GM19351 (cell line): ENCODE measurements around the gene TBL1X.

ENCODE experiments used
- ATAC-seq: cut with Tn5 transposase; IDR thresholded peaks from one replicate; pipeline ENCODE4 v1.9.1; 2021; ENCODE audit warnings: mild to moderate bottlenecking, moderate library complexity; ENCODE audit not compliant: unreplicated experiment

The TBL1X gene

DNA sequence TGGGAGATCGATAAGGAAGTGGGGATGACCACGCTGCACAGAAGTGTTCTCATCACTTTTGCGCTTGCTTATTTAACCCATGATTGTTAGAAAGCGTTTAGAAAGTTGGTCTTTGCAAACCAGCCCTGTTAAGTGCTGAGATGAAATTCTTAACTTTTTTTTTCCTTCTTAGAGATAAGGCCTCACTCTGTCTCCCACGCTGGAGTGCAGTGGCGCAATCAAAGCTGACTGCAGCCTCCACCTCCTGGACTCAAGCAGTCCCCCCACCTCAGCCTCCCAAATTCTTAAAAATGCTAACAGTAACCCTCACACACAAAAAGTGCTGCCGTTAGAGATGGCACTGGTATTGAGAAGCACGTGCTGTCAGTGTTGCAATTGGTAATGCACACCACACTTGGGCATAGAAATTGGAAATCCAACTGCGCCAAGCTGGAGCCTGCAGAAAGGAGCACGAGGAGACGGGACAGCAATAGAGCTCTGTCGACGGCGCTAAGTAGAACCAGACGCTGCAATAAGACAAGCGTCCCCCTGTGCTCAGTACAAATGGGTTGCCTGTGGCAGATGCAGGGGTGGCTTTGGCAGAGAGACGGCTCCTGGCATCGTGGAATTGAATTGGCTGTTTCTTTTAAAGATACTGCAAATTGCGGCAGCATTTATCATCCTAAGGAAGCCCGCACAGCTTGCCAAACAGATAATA lies 113.4 kb downstream of the TBL1X start:
- ATAC-seq = no peak

GRCh38 chrX:9581771-9582385 lies 117.0 kb downstream of the TBL1X start:
- no peak for ATAC-seq

GRCh38 chrX:9582956-9583355 lies 118.1 kb downstream of the TBL1X start:
- ATAC-seq = no peak

DNA sequence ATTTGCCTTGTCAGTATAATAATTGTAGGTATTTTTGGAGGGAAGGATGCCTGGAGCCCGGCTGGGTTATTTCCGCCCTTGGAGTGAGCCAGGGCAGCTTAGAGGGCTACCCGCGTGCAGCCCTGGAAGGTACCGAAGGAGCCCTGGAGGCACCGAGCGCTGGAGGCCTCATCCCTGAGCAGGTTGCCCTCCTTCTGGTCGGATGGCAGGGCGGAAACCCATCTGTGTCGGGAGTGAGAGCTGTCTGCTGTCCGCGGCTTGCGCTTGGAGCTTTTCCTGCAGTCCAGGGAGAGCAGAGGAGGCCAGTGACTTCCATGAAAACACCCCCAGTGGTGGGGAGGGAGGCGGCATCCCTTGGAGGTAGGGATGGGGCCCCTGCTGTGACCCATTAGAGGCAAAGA lies 122.1 kb downstream of the TBL1X start:
- ATAC-seq = no peak

DNA sequence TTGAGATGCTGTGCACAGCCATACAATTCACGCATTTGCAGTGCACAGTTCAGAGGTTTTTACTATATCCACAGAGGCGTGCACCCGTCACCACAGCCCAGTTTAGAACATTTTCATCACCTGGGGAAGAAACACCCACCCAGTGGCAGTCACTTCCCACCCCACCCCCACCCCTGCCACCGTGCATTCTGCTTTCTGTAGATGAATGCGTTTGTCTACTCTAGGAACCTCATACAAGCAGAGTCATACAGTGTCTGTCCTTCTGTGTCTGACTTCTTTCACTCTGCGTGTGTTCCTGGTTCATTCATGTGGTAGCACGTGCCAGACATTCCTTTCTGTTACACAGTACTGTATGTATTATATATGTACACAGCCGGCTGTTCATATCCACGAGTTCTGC lies 122.8 kb downstream of the TBL1X start:
- no peak for ATAC-seq

DNA sequence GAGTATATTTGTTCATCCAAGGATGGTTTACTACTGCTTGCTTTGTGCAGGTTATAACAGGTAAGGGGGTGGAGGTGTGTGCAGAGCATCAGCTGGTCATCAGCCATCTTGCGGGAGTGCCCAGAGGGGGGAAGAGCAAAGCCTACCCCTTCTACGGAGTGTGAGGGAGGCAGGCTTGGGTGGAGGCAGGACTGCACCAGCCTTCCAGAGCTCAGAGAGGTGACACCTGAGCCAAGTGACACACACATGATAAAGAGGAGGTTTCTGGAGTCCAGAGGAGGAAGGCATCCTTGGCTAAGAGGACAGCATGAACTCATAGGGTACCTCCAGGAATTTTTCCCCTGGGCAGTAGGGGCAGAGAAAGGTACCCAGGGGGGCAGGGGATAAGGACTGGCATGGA lies 126.6 kb downstream of the TBL1X start:
- no peak for ATAC-seq

GRCh38 chrX:9593756-9594155 lies 128.9 kb downstream of the TBL1X start:
- no peak for ATAC-seq

GRCh38 chrX:9595174-9595573 lies 130.3 kb downstream of the TBL1X start:
- ATAC-seq = no peak

- ATAC-seq = no peak
Measured at GRCh38 chrX:9596837-9597236, 132.0 kb downstream of the TBL1X start.

DNA sequence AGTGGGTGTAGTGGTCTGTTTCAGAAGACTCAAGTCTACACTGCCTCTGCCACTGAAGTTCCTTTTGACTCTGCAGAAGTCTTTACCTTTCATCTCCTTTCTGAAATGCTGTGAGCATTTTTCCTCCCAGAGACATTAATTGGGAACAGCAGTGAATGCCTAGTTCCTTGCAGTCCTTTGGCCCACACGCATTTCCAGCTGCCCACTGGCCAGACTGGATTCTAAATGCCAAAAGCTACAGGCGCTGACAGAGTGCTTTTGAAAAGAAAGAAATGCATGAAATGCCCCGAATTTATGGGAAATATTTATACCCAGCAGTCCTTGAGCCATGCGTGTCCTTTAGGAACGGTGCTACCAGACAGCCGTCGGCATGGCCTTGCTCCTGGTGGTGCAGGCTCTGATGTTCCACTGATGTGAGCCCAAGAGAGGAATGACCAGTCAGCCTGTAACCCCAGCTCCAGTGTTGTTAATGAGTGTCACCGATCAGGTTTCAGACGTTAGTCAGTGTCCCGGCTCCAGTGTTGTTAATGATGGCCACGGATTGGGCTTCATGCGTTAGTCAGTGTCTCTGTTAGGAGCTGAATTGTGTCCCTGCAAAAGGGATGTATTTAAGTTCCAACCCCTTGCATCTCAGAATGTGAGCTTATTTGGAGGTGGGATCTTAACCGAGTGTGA lies 132.6 kb downstream of the TBL1X start:
- no peak for ATAC-seq

DNA sequence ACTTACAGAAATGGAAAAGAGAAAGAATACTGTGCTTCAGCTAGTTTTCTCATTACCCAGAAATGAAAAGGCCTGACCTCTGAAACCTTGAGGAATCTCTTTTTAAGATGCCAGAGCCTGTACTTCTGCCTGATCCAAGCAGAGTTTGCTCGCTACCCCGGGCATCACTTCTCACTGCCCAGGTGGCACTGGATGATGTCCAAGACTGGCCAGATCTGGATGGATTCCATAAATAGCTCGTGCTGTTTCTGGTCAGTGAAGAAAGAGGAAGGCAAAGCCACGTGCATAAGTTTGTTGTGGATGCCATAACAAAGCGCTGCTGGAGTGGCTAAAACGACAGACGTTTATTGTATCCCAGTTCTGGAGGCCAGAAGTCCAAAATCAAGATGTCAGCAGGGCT lies 133.5 kb downstream of the TBL1X start:
- no peak for ATAC-seq

DNA sequence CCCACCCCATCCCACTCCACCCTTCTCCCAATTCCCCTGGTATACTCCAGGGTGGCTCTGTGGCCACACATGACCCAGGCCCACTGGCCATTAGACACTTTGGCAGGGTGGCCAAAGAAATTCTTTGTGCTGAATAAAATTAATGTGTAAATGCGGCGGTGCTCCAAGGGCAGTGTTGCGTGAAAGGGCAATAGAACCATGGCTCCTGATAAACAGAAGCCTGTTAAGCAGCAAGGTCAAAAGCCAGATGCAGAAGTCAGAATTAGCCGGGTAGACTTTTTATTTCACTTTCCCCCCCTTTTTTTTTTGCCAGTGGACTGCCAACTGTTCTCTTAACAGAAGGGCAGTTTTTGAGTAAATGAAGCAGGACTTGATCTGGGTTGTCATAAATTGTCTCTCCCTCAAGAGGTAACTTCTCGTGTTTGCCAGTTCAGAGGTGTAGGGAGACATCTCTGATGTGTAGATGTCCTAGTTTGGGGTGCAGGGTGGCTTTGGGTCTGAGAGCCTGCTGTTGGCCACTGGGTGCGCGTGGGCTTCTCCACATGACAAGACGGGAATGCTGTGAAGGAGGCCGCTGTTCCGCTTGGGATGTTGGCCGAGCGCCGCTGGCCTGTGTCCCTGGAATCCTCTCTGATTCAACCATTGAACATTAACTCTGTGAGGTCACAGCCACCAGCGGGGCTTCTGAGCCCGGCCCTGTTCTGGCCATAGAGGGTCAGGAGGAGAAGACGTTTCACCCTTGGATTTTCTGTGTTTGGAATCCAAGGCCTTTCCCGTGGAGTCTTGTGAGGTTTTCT lies 139.5 kb downstream of the TBL1X start:
- ATAC-seq = no peak

GRCh38 chrX:9604908-9605306 lies 140.0 kb downstream of the TBL1X start:
- ATAC-seq = no peak

DNA sequence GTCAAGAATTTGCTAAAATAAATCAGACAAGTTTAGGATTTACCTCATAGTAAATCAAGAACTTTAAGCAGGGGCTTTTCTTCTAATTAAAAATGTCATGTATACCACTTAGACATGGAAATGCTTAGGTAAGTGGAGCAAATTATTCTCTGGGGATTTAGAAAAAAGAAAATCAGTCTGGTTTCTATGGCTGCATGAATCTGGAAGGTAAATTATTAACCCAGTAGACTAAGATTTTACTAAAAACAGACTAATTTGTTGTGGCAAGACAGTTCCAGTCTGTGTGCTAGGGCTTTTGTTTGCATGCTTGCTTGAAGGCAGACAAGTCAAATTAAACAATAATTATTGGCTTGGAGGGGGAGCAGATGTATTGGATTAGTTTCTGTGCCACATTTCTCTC lies 140.6 kb downstream of the TBL1X start:
- no peak for ATAC-seq

- no peak for ATAC-seq
Measured at GRCh38 chrX:9606971-9607370, 142.1 kb downstream of the TBL1X start.

- no peak for ATAC-seq
Measured at GRCh38 chrX:9609499-9609898, 144.6 kb downstream of the TBL1X start.

DNA sequence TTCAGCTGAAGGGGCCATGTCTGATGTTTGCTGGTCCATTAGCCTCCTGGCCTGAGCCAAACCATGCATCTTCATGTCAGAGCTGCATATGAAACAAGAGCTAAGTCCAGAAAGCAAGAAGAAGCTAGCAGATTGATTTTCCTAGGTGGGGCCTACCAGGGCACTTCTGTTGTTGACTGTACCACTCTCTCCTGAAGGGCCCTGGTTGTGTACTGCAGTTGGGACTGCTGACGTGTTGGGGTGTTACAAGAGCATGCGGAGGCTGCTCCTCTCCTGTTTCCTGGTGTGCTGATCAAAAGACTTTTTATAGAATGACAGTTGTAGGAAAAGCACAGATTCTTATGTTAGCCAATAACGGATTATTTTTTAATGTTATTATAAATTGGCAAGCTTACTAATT lies 145.1 kb downstream of the TBL1X start:
- no peak for ATAC-seq

DNA sequence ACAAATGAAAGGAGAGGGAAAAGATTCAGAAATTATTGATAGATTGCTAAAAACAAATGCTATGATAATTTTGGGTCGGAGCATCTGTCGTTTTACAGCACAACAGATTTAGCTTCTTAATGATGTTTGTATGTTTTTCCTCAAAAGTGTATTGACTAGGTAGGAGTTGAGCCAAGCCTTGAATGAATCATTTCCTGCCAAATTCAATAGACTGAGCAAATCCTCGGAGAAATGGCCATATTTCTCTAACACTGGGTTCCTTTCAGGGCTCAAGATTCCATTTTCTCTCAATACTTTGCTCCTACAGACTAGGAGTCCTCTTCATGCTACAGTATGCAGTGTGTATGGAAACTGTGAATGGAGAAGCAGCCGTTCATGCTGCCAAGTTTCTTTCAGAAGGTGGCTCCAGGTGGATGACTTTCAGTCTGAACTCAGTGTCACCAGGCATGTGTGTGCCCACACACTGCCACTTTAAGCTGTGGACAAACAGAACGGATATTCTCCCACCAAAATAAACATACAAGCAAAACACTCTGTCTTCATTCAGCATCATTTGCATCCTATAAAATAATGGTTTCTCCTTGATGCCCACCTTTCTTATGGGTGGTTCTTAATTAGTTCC lies 146.0 kb downstream of the TBL1X start:
- ATAC-seq = no peak

- ATAC-seq = no peak
Measured at GRCh38 chrX:9611436-9612145, 146.7 kb downstream of the TBL1X start.

GRCh38 chrX:9612146-9612505 lies 147.3 kb downstream of the TBL1X start:
- ATAC-seq = no peak

GRCh38 chrX:9614016-9614415 lies 149.2 kb downstream of the TBL1X start:
- ATAC-seq = no peak
